ENCODE measurements around the gene CCM2. TPM values are rescaled to one million over a fixed set of nuclear protein-coding genes. Genes with fewer than 3 reads are reported as not detected.

CCM2 gene
- total RNA-seq, 2 experiments from 2014 or later, result 130 to 134 TPM

DNA sequence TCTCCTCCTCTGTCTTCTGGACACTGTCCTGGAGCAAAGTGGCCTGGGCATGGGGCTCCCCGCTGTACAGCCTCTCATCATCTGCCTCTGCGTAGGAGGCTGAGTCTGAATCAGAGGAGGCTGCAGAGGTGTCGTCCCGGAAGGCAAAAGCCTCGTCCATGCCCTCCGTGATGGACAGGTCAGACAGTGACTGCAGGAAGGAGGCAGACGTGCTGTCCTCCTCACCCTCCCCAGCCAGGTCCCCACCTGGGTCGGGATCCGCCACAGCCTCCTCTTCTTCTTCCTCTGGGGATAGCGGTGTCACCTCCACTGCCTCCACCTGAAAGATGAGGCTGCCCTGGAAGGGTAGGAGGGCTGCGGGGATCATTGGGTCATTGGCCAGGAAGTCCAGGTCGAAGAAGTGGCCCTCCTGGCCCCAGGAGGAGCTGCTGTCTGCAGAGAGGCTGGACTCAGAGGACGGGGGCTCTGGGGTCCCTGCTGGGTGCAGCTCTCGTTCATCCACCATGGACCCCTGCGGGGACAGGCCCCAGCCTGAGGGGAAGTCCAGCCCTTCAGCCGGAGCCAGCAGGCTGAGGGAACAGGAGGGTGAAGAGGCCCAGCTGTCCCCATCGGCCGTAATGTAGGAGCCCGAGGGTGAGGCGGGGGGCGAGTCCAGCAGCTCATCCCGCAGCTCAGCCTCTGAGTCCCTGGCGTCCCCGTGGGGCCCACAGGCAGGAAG is 85.1 kb downstream of the CCM2 start:
- H3K27ac Mint-ChIP-seq, result no peak overlapping the region
- ChIA-PET POLR2A (interaction anchor here (0.7 kb wide), 1 partner anchor 115 kb away, joined by 3 read pairs; no protein-coding TSS in a partner anchor), CTCF (no interaction called here)
- H3K27me3 Mint-ChIP-seq, result peaks cover 18% of the 10 kb centered on the region
- no peaks in the 10 kb centered on the region for H3K9me3 Mint-ChIP-seq
- H3K4me1 Mint-ChIP-seq, result peaks cover 8% of the 10 kb centered on the region
- H3K4me3 Mint-ChIP-seq, result no peak overlapping the region
- no peak for DNase-seq
- H3K36me3 Mint-ChIP-seq (ENCODE audit: low read depth), result no peaks in the 10 kb centered on the region

DNA sequence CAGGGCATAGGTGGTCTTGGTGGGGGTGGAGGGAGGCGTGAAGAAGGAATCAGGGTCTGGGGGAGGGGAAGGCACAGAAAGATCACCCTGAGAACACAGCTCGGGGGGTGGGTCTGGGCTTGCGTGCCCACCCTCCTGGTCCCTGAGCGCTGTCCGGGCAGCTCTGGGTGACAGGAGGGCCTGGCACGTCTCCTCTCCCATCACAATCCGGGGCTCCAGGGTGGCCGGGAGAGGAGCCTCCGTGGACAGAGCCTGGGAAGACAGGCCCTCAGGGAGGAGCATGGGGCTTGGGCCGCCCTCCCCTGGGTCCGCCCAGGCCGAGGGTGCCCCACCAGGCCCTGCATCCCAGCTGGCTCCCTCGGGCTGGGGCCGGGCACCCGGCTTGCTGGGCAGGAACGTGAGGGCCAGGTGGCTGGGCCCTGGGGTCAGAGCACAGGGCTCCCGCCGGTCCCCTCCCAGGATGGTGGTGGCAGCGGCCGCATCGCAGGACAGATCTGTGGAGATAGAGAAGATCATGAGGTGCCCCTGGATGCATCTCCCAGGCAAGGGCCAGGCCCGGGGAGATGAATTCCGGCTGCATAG is 85.7 kb downstream of the CCM2 start:
- H3K4me1 Mint-ChIP-seq, result peaks cover 8% of the 10 kb centered on the region
- ChIA-PET POLR2A (interaction anchor here (0.7 to 1.3 kb wide), 2 partner anchors 26 to 116 kb away, joined by 3 to 4 read pairs; partner anchors contain the start of gene TBRG4), CTCF (no interaction called here)
- H3K36me3 Mint-ChIP-seq (ENCODE audit: low read depth), result no peaks in the 10 kb centered on the region
- DNase-seq, result no peak
- H3K27ac Mint-ChIP-seq, result no peak overlapping the region
- no peaks in the 10 kb centered on the region for H3K9me3 Mint-ChIP-seq
- H3K27me3 Mint-ChIP-seq, result peaks cover 21% of the 10 kb centered on the region
- H3K4me3 Mint-ChIP-seq, result no peak overlapping the region

DNA sequence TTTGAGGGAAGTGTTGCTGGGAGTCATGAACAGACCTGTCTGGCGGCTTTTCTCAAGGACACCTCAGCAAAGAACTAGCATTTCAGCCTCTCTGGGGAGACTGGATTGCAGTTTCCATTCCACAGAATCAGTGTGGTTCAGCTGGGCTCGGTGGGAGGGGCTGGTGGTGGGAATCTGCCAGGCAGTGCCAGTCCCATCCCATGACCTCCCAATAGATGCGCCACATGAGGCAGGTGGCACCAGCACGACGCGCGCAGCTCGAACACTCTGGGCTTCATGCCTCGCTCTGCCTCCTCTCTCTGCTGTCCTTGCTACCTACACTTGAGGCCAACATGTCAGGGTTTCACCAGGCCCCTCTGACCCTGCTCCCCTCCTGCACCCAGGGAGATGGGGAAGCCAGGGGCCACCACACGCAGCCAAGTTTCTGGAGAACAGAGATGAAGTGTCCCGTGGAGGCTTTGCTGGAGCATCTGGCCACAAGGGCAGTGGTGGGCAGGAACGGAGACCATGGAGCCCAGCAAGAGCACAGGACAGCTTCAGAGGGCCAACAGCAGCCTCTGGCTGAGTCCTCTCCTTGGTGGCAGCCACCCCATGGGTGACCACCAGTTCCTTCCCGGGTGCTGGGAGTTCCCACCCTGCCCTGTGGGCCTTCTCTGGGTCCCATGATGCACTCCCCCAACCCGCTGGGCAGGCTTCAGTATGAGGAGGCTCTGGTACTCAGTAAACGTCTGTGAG is 86.5 kb downstream of the CCM2 start:
- ChIA-PET CTCF (interaction anchor here (3.2 kb wide), 1 partner anchor 49 kb away, joined by 10 read pairs; no protein-coding TSS in a partner anchor), POLR2A (interaction anchor here (0.8 to 1.3 kb wide), 4 partner anchors 10 to 122 kb away, joined by 3 to 4 read pairs (median 3); partner anchors contain the start of gene TBRG4)
- Mint-ChIP-seq H3K27ac (no peak overlapping the region), H3K4me1 (peaks cover 8% of the 10 kb centered on the region), H3K4me3 (no peak overlapping the region), H3K9me3 (no peaks in the 10 kb centered on the region), H3K27me3 (peaks cover 21% of the 10 kb centered on the region), H3K36me3 (ENCODE audit: low read depth) (no peaks in the 10 kb centered on the region)
- no peak for DNase-seq

DNA sequence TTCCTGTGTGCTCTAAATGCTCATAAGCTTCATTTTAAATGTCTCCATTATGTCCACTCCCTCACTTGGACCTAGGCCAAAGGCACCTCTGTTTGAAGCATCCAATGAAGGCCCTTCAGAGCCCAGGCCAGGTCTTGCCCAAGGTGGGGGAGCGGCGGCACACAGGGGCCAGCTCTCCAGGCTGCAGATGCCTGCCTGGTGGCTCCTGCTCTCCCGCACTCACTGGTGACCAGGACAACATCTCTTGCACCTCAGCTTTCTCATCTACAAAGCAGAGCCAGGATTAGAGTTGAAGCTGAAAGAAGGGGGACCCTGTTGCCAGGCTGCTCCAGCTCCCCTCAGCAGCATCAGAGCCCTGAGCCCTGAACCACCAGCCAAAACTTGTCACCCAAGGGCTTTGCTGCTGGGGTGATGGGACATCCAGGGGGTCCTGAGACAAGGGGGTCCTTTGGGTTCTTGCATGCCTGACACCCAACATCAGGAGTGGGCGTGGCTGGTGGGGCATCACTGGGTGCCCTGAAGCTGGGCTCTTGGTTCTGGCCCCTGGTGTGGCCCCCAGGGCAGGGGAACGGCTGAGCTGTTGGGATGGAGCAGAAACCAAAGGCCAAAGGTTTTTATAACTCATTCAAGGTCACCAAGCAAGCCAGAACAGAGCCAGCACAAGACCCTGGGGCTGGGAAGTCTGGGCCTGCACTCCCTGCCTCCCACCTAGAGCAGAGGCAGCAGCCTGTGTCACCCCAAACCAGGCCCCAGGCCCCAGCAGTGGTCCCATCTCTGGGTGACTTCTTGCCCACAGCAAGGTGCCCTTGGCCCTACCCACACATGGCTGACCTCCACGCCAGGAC is 87.5 kb downstream of the CCM2 start:
- Mint-ChIP-seq H3K4me3 (no peak overlapping the region), H3K27ac (no peak overlapping the region), H3K4me1 (peaks cover 8% of the 10 kb centered on the region), H3K36me3 (ENCODE audit: low read depth) (no peaks in the 10 kb centered on the region), H3K27me3 (peaks cover 32% of the 10 kb centered on the region), H3K9me3 (no peaks in the 10 kb centered on the region)
- no peak for DNase-seq
- ChIA-PET CTCF (interaction anchor here (3.2 kb wide), 1 partner anchor 48 kb away, joined by 10 read pairs; no protein-coding TSS in a partner anchor), POLR2A (interaction anchor here (0.8 to 1.3 kb wide), 5 partner anchors 11 to 123 kb away, joined by 3 to 4 read pairs (median 3); partner anchors contain the start of gene TBRG4)

DNA sequence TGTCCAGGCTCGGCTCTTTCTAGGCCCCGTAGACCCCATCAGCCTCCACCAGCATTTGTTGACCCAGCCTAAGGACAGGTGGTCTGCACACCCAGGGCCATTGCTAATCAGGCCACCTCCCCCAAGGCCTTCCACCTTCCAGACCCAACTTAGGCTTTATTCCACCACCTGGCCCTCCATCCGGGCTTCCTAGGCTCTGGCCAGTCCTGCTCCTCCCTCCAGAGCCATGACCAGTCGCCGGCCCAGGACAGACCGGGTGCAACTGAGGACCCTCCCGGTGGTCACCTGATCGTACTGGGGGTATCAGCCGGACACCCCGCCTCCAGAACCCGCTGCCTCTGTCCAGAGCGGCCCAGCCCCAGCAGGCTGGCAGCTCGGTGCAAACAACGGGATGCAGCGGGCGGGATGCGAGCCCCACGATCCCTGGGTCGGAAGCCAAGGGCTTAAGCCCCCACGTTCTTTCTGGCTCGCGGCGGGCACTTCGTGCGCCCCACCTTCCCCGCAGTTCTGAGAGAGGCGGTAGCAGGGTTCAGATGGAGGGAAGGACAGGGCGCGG is 88.2 kb downstream of the CCM2 start:
- no peak overlapping the region for H3K27ac Mint-ChIP-seq
- peaks cover 8% of the 10 kb centered on the region for H3K4me1 Mint-ChIP-seq
- no peaks in the 10 kb centered on the region for H3K9me3 Mint-ChIP-seq
- no peak overlapping the region for H3K4me3 Mint-ChIP-seq
- no peaks in the 10 kb centered on the region for H3K36me3 Mint-ChIP-seq (ENCODE audit: low read depth)
- peaks cover 36% of the 10 kb centered on the region for H3K27me3 Mint-ChIP-seq
- POLR2A ChIA-PET, result interaction anchor here (1.1 kb wide), 1 partner anchor 48 kb away, joined by 4 read pairs; no protein-coding TSS in a partner anchor
- CTCF ChIA-PET, result interaction anchor here (3.2 kb wide), 1 partner anchor 48 kb away, joined by 10 read pairs; no protein-coding TSS in a partner anchor
- no peak for DNase-seq

DNA sequence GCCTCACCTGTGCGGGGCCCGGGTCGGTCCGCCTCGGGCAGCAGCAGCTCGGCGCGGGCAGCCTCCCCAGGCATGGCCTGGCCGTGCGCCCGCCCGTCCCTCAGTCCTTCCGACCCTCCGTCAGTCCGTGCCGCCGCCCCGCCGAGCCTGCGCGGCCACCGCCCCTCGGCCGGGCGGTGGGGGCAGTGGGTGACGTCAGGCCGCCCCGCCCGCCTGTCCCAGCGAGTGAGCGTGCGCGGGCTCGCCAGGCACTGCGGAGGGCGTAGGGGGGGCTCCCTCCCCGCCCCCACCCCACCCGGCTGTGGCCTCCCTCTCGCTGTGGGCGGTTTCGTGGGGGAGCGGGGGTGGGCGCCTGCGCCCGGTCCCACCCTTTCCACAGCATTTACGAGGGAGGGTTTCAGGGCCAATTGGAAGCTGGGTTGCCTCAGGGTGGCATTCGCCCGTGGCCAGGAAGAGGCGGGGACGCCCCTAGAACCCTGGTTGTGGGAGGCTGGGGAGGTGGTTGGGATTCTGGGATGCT is 88.9 kb downstream of the CCM2 start, which contains the start of gene NACAD:
NACAD (minus strand) TSS at position 149 of the 520 bp plus-strand sequence; CDS start at position 74, 75 bp downstream.
- Mint-ChIP-seq H3K27me3 (peaks cover 38% of the 10 kb centered on the region), H3K27ac (no peak within 1 kb of the TSS), H3K9me3 (no peaks in the 10 kb centered on the region), H3K4me1 (peaks cover 8% of the 10 kb centered on the region), H3K36me3 (ENCODE audit: low read depth) (peaks cover 4% of the 10 kb centered on the region), H3K4me3 (peak within 1 kb of the TSS; percentile 47)
- ChIA-PET POLR2A (interaction anchor here (0.9 to 1.0 kb wide), 2 partner anchors 23 to 88 kb away, joined by 4 to 5 read pairs; partner anchors contain the start of gene TBRG4), CTCF (interaction anchor here (3.2 kb wide), 1 partner anchor 47 kb away, joined by 10 read pairs; no protein-coding TSS in a partner anchor)
- DNase-seq, result no peak

DNA sequence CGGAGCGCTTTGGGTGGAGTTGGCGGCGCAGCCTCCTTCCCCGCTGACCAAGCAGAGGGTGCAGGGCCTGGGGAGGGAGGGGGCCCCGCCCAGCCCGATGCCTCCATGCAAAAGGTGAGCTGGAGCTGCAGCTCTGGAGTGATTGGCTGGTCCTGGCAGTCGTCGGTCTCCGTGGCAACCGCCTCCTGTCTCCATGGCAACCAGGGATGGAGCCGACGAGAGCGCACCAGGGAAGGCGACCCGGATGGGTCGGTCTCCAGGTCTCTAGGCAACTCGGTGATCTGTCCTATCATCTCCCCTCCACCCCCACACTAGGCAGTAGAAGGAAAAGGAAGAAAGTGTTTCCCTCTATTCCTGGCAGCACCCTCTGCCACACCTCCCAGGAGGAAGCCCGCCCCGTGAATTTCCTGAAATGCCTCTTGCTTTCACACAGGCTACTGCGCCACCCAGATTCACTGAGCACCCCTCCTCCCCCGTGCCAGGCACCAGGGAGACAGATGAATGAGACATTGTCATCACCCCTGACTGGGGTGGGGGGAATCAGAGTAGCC is 89.4 kb downstream of the CCM2 start:
- no peak overlapping the region for H3K27ac Mint-ChIP-seq
- ChIA-PET POLR2A (interaction anchor here (0.9 to 1.0 kb wide), 2 partner anchors 22 to 89 kb away, joined by 4 to 5 read pairs; partner anchors contain the start of gene TBRG4), CTCF (interaction anchor here (3.2 kb wide), 1 partner anchor 47 kb away, joined by 10 read pairs; no protein-coding TSS in a partner anchor)
- peaks cover 8% of the 10 kb centered on the region for H3K4me1 Mint-ChIP-seq
- peak; percentile 72 for DNase-seq
- peaks cover 4% of the 10 kb centered on the region for H3K36me3 Mint-ChIP-seq (ENCODE audit: low read depth)
- H3K4me3 Mint-ChIP-seq, result peak overlapping the region; percentile 47
- peaks cover 38% of the 10 kb centered on the region for H3K27me3 Mint-ChIP-seq
- no peaks in the 10 kb centered on the region for H3K9me3 Mint-ChIP-seq

DNA sequence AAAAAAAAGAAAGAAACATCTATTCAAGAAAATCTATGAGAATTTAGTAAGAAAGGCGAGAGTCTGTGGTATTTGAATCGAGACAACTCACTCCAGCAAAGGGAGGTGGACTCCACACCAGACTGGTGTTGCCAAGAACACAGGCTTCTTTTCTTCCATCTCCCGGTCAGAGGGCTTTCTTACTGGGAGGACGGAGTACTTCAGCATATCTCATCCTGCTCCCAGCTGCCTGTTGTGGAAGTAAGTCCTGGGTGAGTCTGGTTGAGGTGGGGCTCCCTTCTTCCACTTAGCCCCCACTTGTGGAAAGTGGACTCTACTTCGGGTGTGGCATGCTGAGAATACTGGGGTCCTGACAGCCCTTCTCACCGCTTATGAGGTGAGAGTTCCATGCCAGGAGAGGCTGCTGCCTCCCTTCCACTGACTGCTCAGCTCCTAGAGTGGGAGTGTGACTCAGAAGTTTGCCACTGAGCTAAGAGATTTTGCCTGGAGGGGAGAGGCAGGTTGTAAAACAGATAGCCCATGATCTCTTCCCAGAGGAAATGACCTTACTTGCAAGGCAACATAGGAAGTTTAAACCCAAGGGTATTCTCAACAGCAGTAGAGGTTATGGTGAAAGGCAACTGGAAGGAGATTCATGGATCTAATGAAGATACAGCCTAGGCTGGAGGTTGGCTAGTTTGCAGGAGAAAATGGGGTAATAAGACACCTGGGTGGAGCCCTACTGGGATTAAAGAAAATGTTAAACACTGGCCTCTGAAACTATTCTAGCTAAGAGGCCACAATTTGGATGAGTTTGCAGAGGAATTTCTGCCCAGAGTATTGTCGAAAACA is 92.3 kb downstream of the CCM2 start:
- Mint-ChIP-seq H3K27me3 (peaks cover 38% of the 10 kb centered on the region), H3K9me3 (no peaks in the 10 kb centered on the region), H3K27ac (no peak overlapping the region), H3K4me3 (no peak overlapping the region), H3K36me3 (ENCODE audit: low read depth) (peaks cover 4% of the 10 kb centered on the region), H3K4me1 (peaks cover 8% of the 10 kb centered on the region)
- no peak for DNase-seq
- ChIA-PET CTCF (interaction anchor here (1.1 to 2.2 kb wide), 2 partner anchors 44 to 119 kb away, joined by 3 to 6 read pairs; no protein-coding TSS in a partner anchor), POLR2A (interaction anchor here (1.0 to 1.6 kb wide), 2 partner anchors 18 to 118 kb away, joined by 3 to 8 read pairs; no protein-coding TSS in a partner anchor)

DNA sequence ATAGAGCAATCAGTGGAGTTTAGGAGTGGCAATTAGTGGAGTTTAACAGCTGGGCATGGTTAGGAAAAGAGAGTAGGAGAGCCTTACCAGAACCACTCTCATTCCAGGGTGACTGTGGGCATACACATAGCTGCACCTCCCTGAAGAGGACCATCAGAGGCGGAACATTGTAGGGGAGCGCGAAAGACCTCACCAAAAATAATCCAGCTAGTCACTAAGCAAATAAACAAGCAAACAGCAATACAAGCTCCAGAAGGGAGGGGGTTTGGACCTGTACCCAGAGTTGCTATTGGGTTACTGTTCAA is 92.9 kb downstream of the CCM2 start:
- DNase-seq, result no peak
- peaks cover 4% of the 10 kb centered on the region for H3K36me3 Mint-ChIP-seq (ENCODE audit: low read depth)
- H3K27ac Mint-ChIP-seq, result no peak overlapping the region
- H3K9me3 Mint-ChIP-seq, result no peaks in the 10 kb centered on the region
- H3K27me3 Mint-ChIP-seq, result peaks cover 36% of the 10 kb centered on the region
- no peak overlapping the region for H3K4me3 Mint-ChIP-seq
- H3K4me1 Mint-ChIP-seq, result peaks cover 8% of the 10 kb centered on the region
- POLR2A ChIA-PET, result interaction anchor here (1.0 to 1.6 kb wide), 2 partner anchors 18 to 119 kb away, joined by 3 to 8 read pairs; no protein-coding TSS in a partner anchor
- CTCF ChIA-PET, result interaction anchor here (1.1 to 2.2 kb wide), 2 partner anchors 43 to 120 kb away, joined by 3 to 6 read pairs; no protein-coding TSS in a partner anchor

DNA sequence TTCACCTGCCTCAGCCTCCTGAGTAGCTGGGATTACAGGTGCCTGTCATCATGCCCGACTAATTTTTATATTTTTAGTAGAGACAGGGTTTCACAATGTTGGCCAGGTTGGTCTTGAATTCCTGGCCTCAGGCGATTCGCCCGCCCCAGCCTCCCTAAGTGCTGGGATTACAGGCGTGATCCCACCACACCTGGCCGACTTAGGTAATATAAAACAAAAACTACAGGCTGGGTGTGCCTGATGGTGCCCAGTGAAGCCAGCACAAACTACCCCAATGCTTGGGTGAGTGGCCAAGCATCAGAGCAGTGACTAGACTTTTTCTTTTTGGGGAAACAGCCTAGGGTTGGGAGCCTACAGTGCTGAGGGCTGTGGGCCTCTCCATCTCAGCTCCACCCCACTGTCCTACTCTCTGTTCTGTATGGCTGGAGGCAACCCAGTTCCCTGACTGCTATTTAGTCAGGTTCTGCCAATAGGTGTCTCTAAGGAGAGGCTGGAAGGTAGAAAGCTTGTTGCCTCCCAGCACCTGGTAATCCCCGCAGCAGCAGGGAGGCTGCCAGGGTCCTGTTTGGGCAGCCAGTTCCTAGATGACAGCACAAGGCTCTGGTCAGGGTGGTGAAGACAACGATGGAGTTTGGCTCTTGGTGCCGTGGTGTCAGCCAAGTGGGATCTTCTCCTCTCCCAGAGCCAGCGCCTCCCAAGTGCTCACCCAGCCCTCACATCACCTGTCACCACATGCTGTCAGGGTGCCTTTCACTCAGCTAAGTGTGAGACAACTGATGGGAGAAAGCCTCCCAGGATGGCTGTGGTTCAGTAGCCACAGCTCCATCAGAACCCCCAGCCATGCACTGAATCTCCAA is 99.2 kb downstream of the CCM2 start:
- H3K4me3 Mint-ChIP-seq, result no peak overlapping the region
- H3K4me1 Mint-ChIP-seq, result no peaks in the 10 kb centered on the region
- DNase-seq, result no peak
- H3K9me3 Mint-ChIP-seq, result no peaks in the 10 kb centered on the region
- H3K27ac Mint-ChIP-seq, result no peak overlapping the region
- ChIA-PET POLR2A (interaction anchor here (0.9 to 1.1 kb wide), 2 partner anchors 12 to 37 kb away, joined by 3 read pairs; partner anchors contain the start of gene TBRG4), CTCF (no interaction called here)
- H3K36me3 Mint-ChIP-seq (ENCODE audit: low read depth), result peaks cover 38% of the 10 kb centered on the region
- no peaks in the 10 kb centered on the region for H3K27me3 Mint-ChIP-seq

All from activated CD4-positive, alpha-beta memory T cell treated with anti-CD3 and anti-CD28 coated beads, Interleukin-2, amount 10 ng/mL, durations not matched to agents 7 days and 5 days (primary cell).